ENCODE measurements around the gene LDOC1.

- TF ChIP-seq RAD21 (IDR thresholded peaks at IDR 0.05; ENCODE audit: low read depth) (no peak), YY1 (IDR thresholded peaks at IDR 0.05; ENCODE audit: low read depth) (no peak), FOXM1 (IDR thresholded peaks at IDR 0.05; ENCODE audit: borderline replicate concordance, low read depth) (no peak), EP300 (IDR thresholded peaks at IDR 0.05; ENCODE audit: borderline replicate concordance) (no peak), REST (IDR thresholded peaks at IDR 0.05; ENCODE audit: low read depth) (no peak), TAF1 (IDR thresholded peaks at IDR 0.05; ENCODE audit: low read depth) (no peak), CEBPB (IDR thresholded peaks at IDR 0.05) (no peak), CREB1 (IDR thresholded peaks at IDR 0.05; ENCODE audit: low read depth) (no peak), USF1 (IDR thresholded peaks at IDR 0.05) (no peak), NFIC (IDR thresholded peaks at IDR 0.05) (no peak)
- TF ChIP-seq, protein P1, sequence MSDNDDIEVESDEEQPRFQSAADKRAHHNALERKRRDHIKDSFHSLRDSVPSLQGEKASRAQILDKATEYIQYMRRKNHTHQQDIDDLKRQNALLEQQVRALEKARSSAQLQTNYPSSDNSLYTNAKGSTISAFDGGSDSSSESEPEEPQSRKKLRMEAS (IDR thresholded peaks at IDR 0.05) = no peak
These were observed 37.3 kb upstream of the LDOC1 start for GRCh38 chrX:141214196-141214595.
